Common myeloid progenitor, CD34-positive (primary cell): ENCODE data around the gene ARHGAP12.

Experiments
- CTCF ChIA-PET: fragments of 350-600 bp; sonication (Branson Sonifier 250); formaldehyde crosslinking; loops from one replicate; lab custom pipeline; 2021; ENCODE audit warnings: antibody characterized with exemption; lab: Charles Lee
- POLR2A ChIA-PET: fragments of 350-600 bp; sonication (Branson Sonifier 250); formaldehyde crosslinking; loops from one replicate; lab custom pipeline; 2021; ENCODE audit warnings: antibody characterized with exemption; lab: Charles Lee
- DNase-seq, 3 donors: peaks; one replicate each; pipeline versions ENCODE4 v3.0.0 to v3.0.0-alpha.2; 2013
- H3K27ac ChIP-seq, 2 experiments: 1 replicate in 1 of 2; 2 replicates in 1 of 2; pipeline ENCODE4 v1.7.0; 2013; ENCODE audit warnings: inconsistent platforms in 2 of 2, low read length in 2 of 2, mild to moderate bottlenecking in 2 of 2, low read depth in 1 of 2, moderate library complexity in 1 of 2; ENCODE audit not compliant: severe bottlenecking in 2 of 2, insufficient read depth in 1 of 2, poor library complexity in 1 of 2
- H3K27me3 ChIP-seq, 5 experiments: replicated peaks in 2 of 5; 1 replicate in 3 of 5; 2 replicates in 2 of 5; pipeline versions ENCODE4 v1.6.1 to v1.7.0; 2013; ENCODE audit warnings: low read length in 4 of 5, mild to moderate bottlenecking in 2 of 5, moderate library complexity in 2 of 5, inconsistent platforms in 1 of 5; ENCODE audit not compliant: insufficient read depth in 5 of 5, control insufficient read depth in 4 of 5
- H3K36me3 ChIP-seq, 4 experiments: 1 replicate in 2 of 4; 2 replicates in 2 of 4; pipeline versions ENCODE4 v1.6.1 to v1.7.0; 2013; ENCODE audit warnings: low read length in 3 of 4, control low read depth in 1 of 4, mild to moderate bottlenecking in 1 of 4; ENCODE audit not compliant: control insufficient read depth in 4 of 4, insufficient read depth in 4 of 4
- H3K4me1 ChIP-seq, 4 experiments: 1 replicate in 3 of 4; 2 replicates in 1 of 4; pipeline versions ENCODE4 v1.6.1 to v1.7.1; 2013; ENCODE audit warnings: low read length in 3 of 4, mild to moderate bottlenecking in 3 of 4, control low read depth in 1 of 4, inconsistent platforms in 1 of 4, moderate library complexity in 1 of 4; ENCODE audit not compliant: control insufficient read depth in 4 of 4, insufficient read depth in 4 of 4; ENCODE audit errors: control extremely low read depth in 1 of 4
- H3K4me3 ChIP-seq, 7 experiments: 1 replicate in 4 of 7; 2 replicates in 3 of 7; pipeline versions ENCODE4 v1.5.1 to v1.7.0; 2013; ENCODE audit warnings: mild to moderate bottlenecking in 7 of 7, low read length in 6 of 7, moderate library complexity in 6 of 7, inconsistent platforms in 2 of 7, low read depth in 2 of 7, control low read depth in 1 of 7; ENCODE audit not compliant: insufficient read depth in 4 of 7, control insufficient read depth in 1 of 7; ENCODE audit errors: extremely low read depth in 1 of 7
- H3K9me3 ChIP-seq, 5 experiments: 1 replicate in 4 of 5; 2 replicates in 1 of 5; pipeline versions ENCODE4 v1.6.1 to v1.7.1; 2013; ENCODE audit warnings: low read length in 4 of 5, mild to moderate bottlenecking in 2 of 5, inconsistent platforms in 1 of 5, low read depth in 1 of 5, moderate library complexity in 1 of 5; ENCODE audit not compliant: control insufficient read depth in 4 of 5, insufficient read depth in 2 of 5; ENCODE audit errors: control extremely low read depth in 1 of 5
- WGBS: methylation state at CpG from one replicate; pipeline ENCODE4 v1.1.5; 2013; ENCODE audit not compliant: insufficient coverage; 5-methylcytosine and 5-hydroxymethylcytosine counted together

ARHGAP12 gene

DNA sequence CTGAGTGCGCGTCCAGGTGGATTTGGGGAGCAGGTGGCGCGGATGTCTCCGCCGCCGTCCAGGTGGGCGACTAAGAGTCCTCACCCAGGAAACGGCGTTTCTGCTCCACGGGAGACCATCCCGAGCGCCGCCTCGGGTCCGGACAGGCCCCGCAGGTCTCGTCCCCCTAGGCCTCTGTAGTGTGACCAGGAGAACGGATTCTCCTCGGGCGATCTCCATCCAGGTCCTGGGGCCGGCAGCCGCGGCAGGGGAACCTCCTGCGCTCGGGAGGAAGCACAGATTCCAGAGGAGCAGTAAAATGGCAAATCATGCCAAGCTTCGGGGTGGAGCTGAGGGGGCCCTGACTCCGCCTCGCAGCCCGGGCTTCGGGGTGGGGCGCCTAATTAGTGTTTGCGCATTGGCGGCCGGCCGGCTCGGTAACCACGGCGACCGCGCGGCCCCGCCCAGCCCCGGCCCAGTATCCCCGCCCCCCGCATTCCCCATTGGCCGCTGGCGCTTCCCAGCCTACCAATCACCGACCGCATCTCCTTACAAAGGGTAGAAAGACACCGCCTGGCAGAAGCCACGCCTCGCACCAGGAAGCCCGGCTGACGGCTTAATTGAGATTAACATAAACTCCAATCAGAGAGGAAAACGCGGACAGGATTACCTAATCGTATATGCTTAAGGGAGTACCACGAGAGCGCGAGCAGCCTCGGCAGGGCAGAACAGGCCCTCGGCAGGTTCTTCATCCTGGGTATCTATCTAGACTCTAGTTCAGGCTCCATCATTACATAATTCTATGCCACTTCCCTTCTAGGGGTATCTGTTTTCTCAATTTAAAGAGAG is 168.6 kb downstream of the ARHGAP12 start:
- Histone ChIP-seq H3K27me3 (peaks cover 0 to 2% (median 0%) of the 10 kb centered on the region in 5 experiments), H3K9me3 (no peaks in the 10 kb centered on the region), H3K36me3 (no peaks in the 10 kb centered on the region), H3K4me3 (peak overlapping the region; percentile 53 to 84 (median 76)), H3K27ac (peak overlapping the region in 1 of 2 experiments; percentile 64), H3K4me1 (peaks cover 0 to 16% (median 14%) of the 10 kb centered on the region in 4 experiments)
- WGBS, result under 1% methylated on average over 57 of the region's 63 CpGs
- ChIA-PET POLR2A (interaction anchor here (0.6 to 0.7 kb wide), 2 partner anchors 10 to 706 kb away, joined by 4 to 5 read pairs; no protein-coding TSS in a partner anchor), CTCF (no interaction called here)
- peak; percentile 96 to 99 (median 98) for DNase-seq

GRCh38 chr10:31759124-31759798 is 169.4 kb downstream of the ARHGAP12 start:
- POLR2A ChIA-PET, result no interaction called here

DNA sequence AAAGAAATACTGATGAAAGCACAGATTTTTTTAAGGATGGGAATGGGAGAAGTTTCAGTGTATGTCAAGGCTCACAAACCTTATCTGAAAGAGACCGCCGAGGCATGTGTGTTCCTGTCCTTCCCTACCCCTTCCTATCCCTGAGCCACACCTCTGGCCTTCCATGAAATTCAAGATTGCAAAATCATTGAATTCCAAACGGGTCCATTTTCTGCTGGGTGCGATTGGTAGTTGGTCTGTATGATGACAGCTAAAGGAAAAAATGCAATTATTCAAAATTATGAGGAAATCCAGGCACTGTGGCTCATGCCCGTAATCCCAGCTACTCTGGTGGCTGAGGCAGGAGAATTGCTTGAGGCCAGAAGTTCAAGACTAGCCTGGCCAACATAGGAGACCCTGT is 170.1 kb downstream of the ARHGAP12 start:
- Histone ChIP-seq H3K4me1 (peaks cover 0 to 16% (median 14%) of the 10 kb centered on the region in 4 experiments), H3K27me3 (peaks cover 0 to 2% (median 0%) of the 10 kb centered on the region in 5 experiments), H3K27ac (no peak overlapping the region), H3K36me3 (no peaks in the 10 kb centered on the region), H3K9me3 (no peaks in the 10 kb centered on the region), H3K4me3 (no peak overlapping the region)
- ChIA-PET POLR2A (no interaction called here), CTCF (no interaction called here)
- whole genome bisulfite sequencing, result 100% methylated on average over 3 of the region's 5 CpGs
- no peak for DNase-seq

More at GRCh38 chr10:31759124-31759798, 169.4 kb downstream of the ARHGAP12 start:
- Histone ChIP-seq H3K9me3 (no peaks in the 10 kb centered on the region), H3K27ac (peak overlapping the region in 1 of 2 experiments; percentile 64), H3K4me1 (peaks cover 0 to 16% (median 14%) of the 10 kb centered on the region in 4 experiments), H3K27me3 (peaks cover 0 to 2% (median 0%) of the 10 kb centered on the region in 5 experiments), H3K36me3 (no peaks in the 10 kb centered on the region), H3K4me3 (peak overlapping the region; percentile 66 to 84 (median 76))
- DNase-seq, result peak; percentile 14 to 55 (median 35)
- 2% methylated on average over 17 of the region's 36 CpGs for WGBS
- CTCF ChIA-PET, result no interaction called here

GRCh38 chr10:31757831-31758230 is 170.8 kb downstream of the ARHGAP12 start:
- ChIA-PET POLR2A (no interaction called here), CTCF (interaction anchor here (1.6 kb wide), 1 partner anchor 13 kb away, joined by 5 read pairs; no protein-coding TSS in a partner anchor)
- no peaks in the 10 kb centered on the region for H3K9me3 ChIP-seq
- H3K27me3 ChIP-seq, result peaks cover 0 to 2% (median 0%) of the 10 kb centered on the region in 5 experiments
- 95% methylated on average over 6 of the region's 7 CpGs for WGBS
- H3K27ac ChIP-seq, result no peak overlapping the region
- DNase-seq, result no peak
- H3K36me3 ChIP-seq, result no peaks in the 10 kb centered on the region
- no peak overlapping the region for H3K4me3 ChIP-seq
- H3K4me1 ChIP-seq, result peaks cover 0 to 16% (median 14%) of the 10 kb centered on the region in 4 experiments

GRCh38 chr10:31757386-31757791 is 171.2 kb downstream of the ARHGAP12 start:
- ChIA-PET POLR2A (no interaction called here), CTCF (interaction anchor here (1.6 kb wide), 1 partner anchor 13 kb away, joined by 5 read pairs; no protein-coding TSS in a partner anchor)
- no peak overlapping the region for H3K4me3 ChIP-seq
- H3K27ac ChIP-seq, result no peak overlapping the region
- no peak for DNase-seq
- WGBS, result 100% methylated on average over 1 of the region's 9 CpGs
- H3K9me3 ChIP-seq, result no peaks in the 10 kb centered on the region
- H3K4me1 ChIP-seq, result peaks cover 0 to 16% (median 14%) of the 10 kb centered on the region in 4 experiments
- H3K36me3 ChIP-seq, result no peaks in the 10 kb centered on the region
- H3K27me3 ChIP-seq, result peaks cover 0 to 2% (median 0%) of the 10 kb centered on the region in 5 experiments

DNA sequence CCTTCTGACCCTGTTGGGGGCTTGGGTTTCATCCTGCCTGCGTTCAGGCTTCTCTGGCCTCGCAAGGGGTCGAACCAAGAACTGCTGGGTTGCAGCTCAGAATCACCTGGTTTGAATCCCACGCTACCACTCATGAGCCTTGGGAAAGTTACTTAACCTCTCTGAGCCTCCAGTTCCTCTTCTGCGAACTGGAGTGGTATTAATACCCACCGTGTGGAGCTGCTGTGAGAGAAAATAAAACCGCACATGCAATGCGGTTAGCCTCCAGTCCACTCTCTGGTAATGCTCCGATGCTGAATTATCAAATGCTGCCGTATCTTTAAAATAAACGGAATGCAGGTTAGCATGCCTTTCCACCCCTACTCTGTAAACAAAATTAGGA is 171.9 kb downstream of the ARHGAP12 start:
- POLR2A ChIA-PET, result no interaction called here

More for the DNA sequence above, 171.9 kb downstream of the ARHGAP12 start:
- Histone ChIP-seq H3K9me3 (no peaks in the 10 kb centered on the region), H3K36me3 (no peaks in the 10 kb centered on the region), H3K4me3 (no peak overlapping the region), H3K27me3 (peaks cover 0 to 2% (median 0%) of the 10 kb centered on the region in 5 experiments), H3K4me1 (peaks cover 0 to 22% (median 19%) of the 10 kb centered on the region in 4 experiments), H3K27ac (no peak overlapping the region)
- CTCF ChIA-PET, result interaction anchor here (1.6 kb wide), 1 partner anchor 14 kb away, joined by 5 read pairs; no protein-coding TSS in a partner anchor
- WGBS, result 87% methylated on average over 11 of the region's 11 CpGs
- DNase-seq, result no peak
